Mesenchymal stem cell (in vitro differentiated cells and primary cell): Measurements from ENCODE around the gene FOXP1.

Experiments used
- DNase-seq: peaks from one replicate; pipeline ENCODE4 v3.0.0-alpha.2; 2013
- H2AFZ ChIP-seq: one replicate; pipeline ENCODE4 v1.6.1; 2013; ENCODE audit warnings: low read depth, mild to moderate bottlenecking, control low read depth, inconsistent platforms, low read length, moderate library complexity
- H2AK5ac ChIP-seq: 2 replicates; pipeline ENCODE4 v1.6.1; 2013; ENCODE audit warnings: low read length, moderate library complexity, mild to moderate bottlenecking, inconsistent platforms; ENCODE audit not compliant: severe bottlenecking
- H2BK120ac ChIP-seq: one replicate; pipeline ENCODE4 v1.6.1; 2013; ENCODE audit warnings: low read depth, mild to moderate bottlenecking, inconsistent platforms, low read length, moderate library complexity
- H2BK12ac ChIP-seq, 2 experiments: one replicate each; pipeline ENCODE4 v1.6.1; 2013; ENCODE audit warnings: inconsistent platforms in 2 of 2, low read length in 2 of 2, mild to moderate bottlenecking in 2 of 2, moderate library complexity in 2 of 2, control low read depth in 1 of 2
- H2BK15ac ChIP-seq: one replicate; pipeline ENCODE4 v1.6.1; 2013; ENCODE audit warnings: mild to moderate bottlenecking, low read depth, inconsistent platforms; ENCODE audit not compliant: poor library complexity, severe bottlenecking
- H2BK5ac ChIP-seq: 2 replicates; pipeline ENCODE4 v1.6.1; 2013; ENCODE audit warnings: low read depth, mild to moderate bottlenecking, low read length, control low read depth, inconsistent platforms; ENCODE audit not compliant: poor library complexity, severe bottlenecking
- H3K14ac ChIP-seq, 2 experiments: one replicate each; pipeline ENCODE4 v1.6.1; 2013; ENCODE audit warnings: inconsistent platforms in 2 of 2, low read length in 2 of 2, control low read depth in 1 of 2, mild to moderate bottlenecking in 1 of 2, moderate library complexity in 1 of 2
- H3K18ac ChIP-seq, 2 experiments: one replicate each; pipeline ENCODE4 v1.6.1; 2013; ENCODE audit warnings: inconsistent platforms in 2 of 2, low read length in 2 of 2, control low read depth in 1 of 2, low read depth in 1 of 2, mild to moderate bottlenecking in 1 of 2
- H3K23ac ChIP-seq, 2 experiments: one replicate each; pipeline ENCODE4 v1.6.1; 2013; ENCODE audit warnings: inconsistent platforms in 2 of 2, low read length in 2 of 2, mild to moderate bottlenecking in 2 of 2, moderate library complexity in 2 of 2, control low read depth in 1 of 2
- H3K27ac ChIP-seq: 2 replicates; pipeline ENCODE4 v1.5.1; 2013; ENCODE audit warnings: mild to moderate bottlenecking, moderate library complexity, low read length, control low read depth, inconsistent platforms; ENCODE audit not compliant: poor library complexity, severe bottlenecking
- H3K27me3 ChIP-seq, 2 experiments: 2 replicates each; pipeline versions ENCODE4 v1.6.1 to v1.7.0; 2013; ENCODE audit warnings: low read length in 2 of 2, mild to moderate bottlenecking in 2 of 2, moderate library complexity in 2 of 2, control low read depth in 1 of 2, inconsistent platforms in 1 of 2; ENCODE audit not compliant: control insufficient read depth in 1 of 2, insufficient read depth in 1 of 2
- H3K36me3 ChIP-seq, 2 experiments: 2 replicates each; pipeline versions ENCODE4 v1.6.1 to v1.7.0; 2013; ENCODE audit warnings: low read length in 2 of 2, control low read depth in 1 of 2, inconsistent platforms in 1 of 2, low read depth in 1 of 2, mild to moderate bottlenecking in 1 of 2; ENCODE audit not compliant: insufficient read depth in 2 of 2, control insufficient read depth in 1 of 2
- H3K4ac ChIP-seq, 2 experiments: one replicate each; pipeline ENCODE4 v1.6.1; 2013; ENCODE audit warnings: inconsistent platforms in 2 of 2, low read length in 2 of 2, mild to moderate bottlenecking in 2 of 2, moderate library complexity in 2 of 2, control low read depth in 1 of 2, low read depth in 1 of 2
- H3K4me1 ChIP-seq: 2 replicates; pipeline ENCODE4 v1.6.1; 2013; ENCODE audit warnings: low read depth, low read length, control low read depth; ENCODE audit not compliant: control insufficient read depth, insufficient read depth
- H3K4me2 ChIP-seq: 2 replicates; pipeline ENCODE4 v1.6.1; 2013; ENCODE audit warnings: low read length, mild to moderate bottlenecking, inconsistent platforms; ENCODE audit not compliant: poor library complexity, severe bottlenecking
- H3K4me3 ChIP-seq, 2 experiments: 2 replicates each; pipeline versions ENCODE4 v1.5.1 to v1.7.0; 2013; ENCODE audit warnings: low read length in 2 of 2, mild to moderate bottlenecking in 2 of 2, control low read depth in 1 of 2, low read depth in 1 of 2; ENCODE audit not compliant: insufficient read depth in 1 of 2
- H3K79me1 ChIP-seq: replicated peaks from 2 replicates; pipeline ENCODE4 v1.6.1; 2013; ENCODE audit warnings: mild to moderate bottlenecking, control low read depth, low read length, inconsistent platforms; ENCODE audit not compliant: poor library complexity, severe bottlenecking
- H3K9ac ChIP-seq: 2 replicates; pipeline ENCODE4 v1.7.0; 2013; ENCODE audit warnings: mild to moderate bottlenecking, low read length, moderate library complexity
- H3K9me3 ChIP-seq: 2 replicates; pipeline ENCODE4 v1.7.0; 2013; ENCODE audit warnings: mild to moderate bottlenecking, low read length; ENCODE audit not compliant: control insufficient read depth
- H4K8ac ChIP-seq: one replicate; pipeline ENCODE4 v1.6.1; 2013; ENCODE audit warnings: inconsistent platforms, mild to moderate bottlenecking, low read length, moderate library complexity
- H4K91ac ChIP-seq: one replicate; pipeline ENCODE4 v1.6.1; 2013; ENCODE audit warnings: mild to moderate bottlenecking, low read length, inconsistent platforms
- WGBS: methylation state at CpG from one replicate; pipeline ENCODE4 v1.1.7; 2013; ENCODE audit warnings: mixed read lengths; 5-methylcytosine and 5-hydroxymethylcytosine counted together

FOXP1 gene

GRCh38 chr3:71370467-71370866 lies 213.1 kb downstream of the FOXP1 start:
- Histone ChIP-seq H2BK15ac (no peak overlapping the region), H3K9ac (no peak overlapping the region), H3K18ac (no peak overlapping the region), H3K4me2 (no peak overlapping the region), H3K23ac (no peak overlapping the region), H3K27ac (peak overlapping the region; percentile 8), H3K79me1 (peaks cover 30% of the 10 kb centered on the region), H3K36me3 (peaks cover 0 to 13% of the 10 kb centered on the region in 2 experiments), H3K4ac (no peak overlapping the region), H4K91ac (no peak overlapping the region), H3K27me3 (no peaks in the 10 kb centered on the region), H2BK12ac (no peak overlapping the region), H2BK5ac (no peak overlapping the region), H3K4me1 (peaks cover 16% of the 10 kb centered on the region), H3K4me3 (no peak overlapping the region), H2AK5ac (no peak overlapping the region), H3K14ac (no peak overlapping the region), H4K8ac (no peak overlapping the region), H2BK120ac (no peak overlapping the region), H3K9me3 (no peaks in the 10 kb centered on the region), H2AFZ (no peak overlapping the region)
- WGBS: 67% methylated on average over 5 of the region's 5 CpGs
- DNase-seq: no peak

- Histone ChIP-seq H2BK12ac (no peak overlapping the region), H4K8ac (no peak overlapping the region), H2AFZ (no peak overlapping the region), H3K27me3 (no peaks in the 10 kb centered on the region), H3K79me1 (peaks cover 33% of the 10 kb centered on the region), H3K4me3 (no peak overlapping the region), H4K91ac (no peak overlapping the region), H3K9ac (no peak overlapping the region), H3K4me1 (peaks cover 16% of the 10 kb centered on the region), H3K27ac (peak overlapping the region; percentile 8), H2BK15ac (no peak overlapping the region), H2BK120ac (no peak overlapping the region), H3K36me3 (peaks cover 0 to 13% of the 10 kb centered on the region in 2 experiments), H2AK5ac (no peak overlapping the region), H3K14ac (no peak overlapping the region), H2BK5ac (no peak overlapping the region), H3K18ac (no peak overlapping the region), H3K9me3 (no peaks in the 10 kb centered on the region), H3K23ac (no peak overlapping the region), H3K4me2 (no peak overlapping the region), H3K4ac (no peak overlapping the region)
- DNase-seq: no peak
- WGBS: 85% methylated on average over 6 of the region's 6 CpGs
Measured at GRCh38 chr3:71369701-71370391, 213.7 kb downstream of the FOXP1 start.

GRCh38 chr3:71366988-71367604 lies 216.4 kb downstream of the FOXP1 start:
- no peak overlapping the region for H3K27ac ChIP-seq
- no peak overlapping the region for H3K23ac ChIP-seq
- H2BK5ac ChIP-seq: no peak overlapping the region
- H3K18ac ChIP-seq: no peak overlapping the region
- no peak overlapping the region for H2AK5ac ChIP-seq
- peaks cover 18% of the 10 kb centered on the region for H3K4me1 ChIP-seq
- no peak overlapping the region for H4K8ac ChIP-seq
- no peak for DNase-seq
- no peak overlapping the region for H2BK15ac ChIP-seq
- H3K79me1 ChIP-seq: peaks cover 34% of the 10 kb centered on the region
- H3K14ac ChIP-seq: no peak overlapping the region
- H2AFZ ChIP-seq: no peak overlapping the region
- no peak overlapping the region for H3K4me3 ChIP-seq
- H2BK120ac ChIP-seq: no peak overlapping the region
- H3K9ac ChIP-seq: no peak overlapping the region
- H3K36me3 ChIP-seq: peaks cover 0 to 13% of the 10 kb centered on the region in 2 experiments
- H2BK12ac ChIP-seq: no peak overlapping the region
- H3K4me2 ChIP-seq: no peak overlapping the region
- no peaks in the 10 kb centered on the region for H3K27me3 ChIP-seq
- 51% methylated on average over 7 of the region's 8 CpGs for WGBS
- H3K9me3 ChIP-seq: no peaks in the 10 kb centered on the region
- H4K91ac ChIP-seq: no peak overlapping the region
- H3K4ac ChIP-seq: no peak overlapping the region

- no peak overlapping the region for H2AFZ ChIP-seq
- no peak overlapping the region for H3K14ac ChIP-seq
- H4K91ac ChIP-seq: no peak overlapping the region
- H3K27ac ChIP-seq: no peak overlapping the region
- no peak for DNase-seq
- no peak overlapping the region for H3K4me3 ChIP-seq
- no peak overlapping the region for H2BK5ac ChIP-seq
- no peak overlapping the region for H3K9ac ChIP-seq
- no peak overlapping the region for H3K18ac ChIP-seq
- no peak overlapping the region for H3K4me2 ChIP-seq
- no peak overlapping the region for H2BK15ac ChIP-seq
- H3K4ac ChIP-seq: no peak overlapping the region
- no peak overlapping the region for H2AK5ac ChIP-seq
- peaks cover 6% of the 10 kb centered on the region for H3K4me1 ChIP-seq
- no peak overlapping the region for H3K23ac ChIP-seq
- no peak overlapping the region for H4K8ac ChIP-seq
- peaks cover 29% of the 10 kb centered on the region for H3K79me1 ChIP-seq
- H3K36me3 ChIP-seq: no peaks in the 10 kb centered on the region
- 92% methylated on average over 9 of the region's 12 CpGs for WGBS
- H2BK12ac ChIP-seq: no peak overlapping the region
- no peak overlapping the region for H2BK120ac ChIP-seq
- no peaks in the 10 kb centered on the region for H3K9me3 ChIP-seq
- H3K27me3 ChIP-seq: no peaks in the 10 kb centered on the region
Measured at GRCh38 chr3:71361334-71361890, 222.1 kb downstream of the FOXP1 start.
